IPS DF 4.7 (cell line): ENCODE data around the gene CD53.
"Not testable (repeated sequence)": the region's sequence is repeated elsewhere in the genome, so short reads cannot be mapped to it uniquely, and the experiment has no call there.

Source experiments
- DNase-seq: peaks from one replicate; pipeline ENCODE4 v3.0.0-alpha.2; 2013; ENCODE audit warnings: low spot score; ENCODE audit errors: extremely low read depth

CD53 gene

GRCh38 chr1:110872745-110873720 lies at the start of gene CD53:
Gene CD53, plus strand, starts transcription at chr1:110873148. Its CDS starts 18,261 bp downstream, at chr1:110891409.
- DNase-seq: no peak

GRCh38 chr1:110824192-110824591 lies 48.8 kb upstream of the CD53 start:
- DNase-seq: no peak

- peak; percentile 75 for DNase-seq
These were observed 42.9 kb upstream of the CD53 start for GRCh38 chr1:110829955-110830553.

- DNase-seq: not testable (repeated sequence)
These were observed 39.2 kb upstream of the CD53 start for GRCh38 chr1:110833779-110834178.

GRCh38 chr1:110846861-110847260 lies 26.1 kb upstream of the CD53 start:
- no peak for DNase-seq

GRCh38 chr1:110850145-110850544 lies 22.8 kb upstream of the CD53 start:
- DNase-seq: no peak

- no peak for DNase-seq
These were observed 22.3 kb upstream of the CD53 start for GRCh38 chr1:110850627-110851026.

- DNase-seq: no peak
These were observed 19.8 kb upstream of the CD53 start for GRCh38 chr1:110853135-110853534.

GRCh38 chr1:110856410-110856809 lies 16.5 kb upstream of the CD53 start:
- no peak for DNase-seq

- DNase-seq: no peak
These were observed 14.7 kb upstream of the CD53 start for GRCh38 chr1:110857964-110858948.

GRCh38 chr1:110859062-110859461 lies 13.9 kb upstream of the CD53 start:
- DNase-seq: no peak

GRCh38 chr1:110860174-110860573 lies 12.8 kb upstream of the CD53 start:
- DNase-seq: no peak

GRCh38 chr1:110860620-110861019 lies 12.3 kb upstream of the CD53 start:
- DNase-seq: not testable (repeated sequence)

- not testable (repeated sequence) for DNase-seq
These were observed 11.0 kb upstream of the CD53 start for GRCh38 chr1:110861942-110862341.

GRCh38 chr1:110864287-110864686 lies 8.7 kb upstream of the CD53 start:
- no peak for DNase-seq

GRCh38 chr1:110870721-110871388 lies 2.1 kb upstream of the CD53 start:
- no peak for DNase-seq

GRCh38 chr1:110872366-110872744 lies 593 bp upstream of the CD53 start:
- no peak for DNase-seq

GRCh38 chr1:110873856-110874255 lies 908 bp downstream of the CD53 start:
- no peak for DNase-seq

GRCh38 chr1:110874324-110875215 lies 1.6 kb downstream of the CD53 start:
- no peak for DNase-seq

- DNase-seq: no peak
These were observed 2.3 kb downstream of the CD53 start for GRCh38 chr1:110875216-110875731.
